Stimulated activated CD4-positive, alpha-beta T cell treated with anti-CD3 and anti-CD28 coated beads, Interleukin-4, amount 100 ng/mL, for 24 hours (primary cell): ENCODE data around the gene PUS3.

Experiments used
- DNase-seq: peaks from one replicate; pipeline ENCODE4 v3.0.0-alpha.2; 2020

PUS3 gene

DNA sequence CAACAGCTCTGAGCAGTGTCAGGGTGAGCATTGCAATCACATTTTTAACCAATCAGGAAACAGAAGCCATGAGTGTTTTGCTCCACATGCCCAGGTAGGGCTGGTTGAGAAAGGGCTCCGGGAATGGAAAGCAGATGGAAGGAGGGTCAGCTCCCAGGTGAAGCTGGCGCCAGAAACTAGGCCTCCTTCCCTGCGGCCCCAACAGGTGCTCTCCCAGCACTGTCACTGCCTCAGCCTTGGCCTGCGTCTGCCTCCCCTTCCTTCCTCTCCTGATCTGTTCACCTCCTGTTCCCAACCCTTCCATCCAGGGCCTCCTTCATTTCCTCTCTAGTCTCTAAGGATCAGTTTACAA, 38.2 kb upstream of the PUS3 start:
- no peak for DNase-seq

DNA sequence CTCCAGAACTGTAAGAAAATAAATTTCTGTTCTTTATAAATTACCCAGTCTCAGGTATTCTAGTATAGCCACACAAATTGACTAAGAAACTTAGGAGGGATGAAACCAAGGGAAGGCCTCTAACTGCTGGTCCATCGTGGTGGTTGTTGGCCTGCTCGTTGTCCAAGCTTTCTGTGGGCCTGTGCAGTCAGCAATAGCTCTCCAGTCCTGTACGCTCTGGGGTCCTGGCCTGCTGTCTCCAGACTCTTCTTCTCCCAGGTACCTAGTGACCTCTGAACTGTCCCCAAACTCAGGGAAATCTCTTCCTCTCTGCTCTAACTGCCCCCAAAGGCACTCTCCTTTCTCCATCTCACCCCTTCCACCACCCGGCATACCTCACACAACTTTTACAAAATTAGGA, 37.1 kb upstream of the PUS3 start:
- DNase-seq: no peak

DNA sequence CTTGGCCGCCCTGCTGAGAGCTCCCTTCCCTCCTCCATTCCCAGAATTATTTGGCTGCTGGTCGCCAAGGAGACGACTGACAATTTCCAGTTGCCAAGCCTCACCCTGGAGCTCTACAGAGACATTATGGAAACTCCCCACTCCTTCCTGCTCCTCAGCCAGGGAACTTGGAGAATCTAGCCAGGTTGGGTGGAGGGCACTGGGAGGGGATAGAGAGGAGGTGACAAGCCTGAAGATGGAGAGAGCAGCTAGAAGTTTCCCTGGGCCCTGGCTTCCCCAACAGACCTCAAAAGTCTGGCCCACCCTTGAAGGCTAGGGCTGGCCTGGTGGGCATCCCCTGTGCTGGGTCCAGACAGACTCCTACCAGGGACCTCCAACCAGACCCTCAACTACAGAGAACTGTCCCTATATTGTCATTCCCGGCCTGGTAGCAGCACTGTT, 36.1 kb upstream of the PUS3 start:
- no peak for DNase-seq

DNA sequence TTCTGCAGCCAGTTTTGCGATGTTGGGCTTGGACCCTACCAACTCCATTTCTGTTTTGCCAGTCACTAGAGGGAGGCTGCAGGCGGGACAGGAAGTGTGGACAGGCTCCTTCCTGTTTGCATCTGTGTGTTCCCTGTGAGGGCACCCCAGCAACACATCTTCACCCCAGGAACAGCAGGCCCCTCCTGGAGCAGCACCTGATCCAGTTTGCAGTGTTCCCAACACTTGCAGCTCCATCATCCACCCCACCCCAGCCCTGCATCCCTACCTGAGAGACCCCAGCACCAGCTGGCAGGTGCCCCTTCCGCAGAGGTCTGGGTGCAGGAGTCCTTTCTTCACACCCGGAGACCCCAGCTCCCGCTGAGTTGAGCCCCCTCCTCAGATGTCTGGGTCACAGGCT, 35.4 kb upstream of the PUS3 start:
- no peak for DNase-seq

DNA sequence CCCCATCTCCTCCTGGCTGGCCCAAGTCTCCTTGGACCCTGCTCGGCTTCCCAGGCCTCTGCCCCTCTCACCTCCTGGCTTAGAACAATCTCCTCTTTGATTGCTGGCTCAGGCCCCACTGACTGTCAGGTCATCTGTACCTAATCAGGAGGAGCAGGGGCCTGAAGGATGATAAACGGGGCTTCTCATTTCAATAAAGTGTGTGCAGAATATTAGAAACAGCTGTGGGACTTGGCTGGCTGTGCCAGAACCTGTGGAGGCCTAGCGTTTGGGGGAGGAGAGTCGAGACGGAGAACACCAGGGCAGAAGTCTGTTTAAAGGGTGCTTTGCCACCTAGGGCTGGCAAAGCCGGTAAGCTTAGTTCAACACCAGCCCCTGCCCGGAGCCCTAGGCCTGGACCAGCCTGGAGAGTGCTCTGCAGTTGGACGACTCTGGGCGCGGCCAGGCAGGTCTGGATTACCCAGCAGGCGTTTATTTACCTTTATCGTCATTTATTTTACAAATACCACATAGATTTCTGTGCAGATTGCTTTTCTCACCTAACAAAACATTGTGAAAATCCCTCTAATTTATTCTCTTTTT, 32.7 kb upstream of the PUS3 start:
- no peak for DNase-seq

DNA sequence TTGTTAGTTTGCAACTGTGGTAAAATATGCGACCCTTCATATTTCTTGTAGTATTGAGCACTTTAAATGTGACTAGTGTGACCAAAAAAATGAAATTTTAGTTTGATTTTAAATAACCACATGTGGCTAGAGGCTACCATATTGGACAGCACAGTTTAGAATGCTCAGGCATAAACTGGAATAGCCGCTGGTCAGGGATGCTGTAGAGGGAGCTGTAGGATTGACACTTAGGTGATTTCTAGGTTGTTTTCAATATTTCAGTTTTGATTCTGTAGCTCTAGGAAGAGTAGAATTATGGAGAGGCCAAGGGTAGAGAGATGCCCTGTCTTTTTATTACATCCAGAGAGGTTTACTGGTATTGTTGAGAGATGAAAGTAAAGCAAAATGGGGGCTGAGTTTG, 32.0 kb upstream of the PUS3 start:
- DNase-seq: no peak

DNA sequence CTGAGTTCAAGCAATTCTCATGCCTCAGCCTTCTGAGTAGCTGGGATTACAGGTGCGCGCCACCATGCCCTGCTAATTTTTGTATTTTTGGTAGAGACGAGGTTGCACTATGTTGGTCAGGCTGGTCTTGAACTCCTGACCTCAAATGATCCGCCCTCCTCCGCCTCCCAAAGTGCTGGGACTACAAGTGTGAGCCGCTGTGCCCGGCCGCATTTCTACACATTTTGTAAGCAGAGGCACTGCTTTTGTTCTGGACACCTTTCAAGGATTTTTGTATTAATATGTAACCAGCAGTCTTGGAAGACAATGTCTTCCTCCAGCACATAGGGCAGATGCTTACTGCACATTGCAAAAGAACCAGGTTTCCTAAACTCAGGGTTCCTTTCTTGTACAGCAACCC, 31.5 kb upstream of the PUS3 start:
- no peak for DNase-seq

DNA sequence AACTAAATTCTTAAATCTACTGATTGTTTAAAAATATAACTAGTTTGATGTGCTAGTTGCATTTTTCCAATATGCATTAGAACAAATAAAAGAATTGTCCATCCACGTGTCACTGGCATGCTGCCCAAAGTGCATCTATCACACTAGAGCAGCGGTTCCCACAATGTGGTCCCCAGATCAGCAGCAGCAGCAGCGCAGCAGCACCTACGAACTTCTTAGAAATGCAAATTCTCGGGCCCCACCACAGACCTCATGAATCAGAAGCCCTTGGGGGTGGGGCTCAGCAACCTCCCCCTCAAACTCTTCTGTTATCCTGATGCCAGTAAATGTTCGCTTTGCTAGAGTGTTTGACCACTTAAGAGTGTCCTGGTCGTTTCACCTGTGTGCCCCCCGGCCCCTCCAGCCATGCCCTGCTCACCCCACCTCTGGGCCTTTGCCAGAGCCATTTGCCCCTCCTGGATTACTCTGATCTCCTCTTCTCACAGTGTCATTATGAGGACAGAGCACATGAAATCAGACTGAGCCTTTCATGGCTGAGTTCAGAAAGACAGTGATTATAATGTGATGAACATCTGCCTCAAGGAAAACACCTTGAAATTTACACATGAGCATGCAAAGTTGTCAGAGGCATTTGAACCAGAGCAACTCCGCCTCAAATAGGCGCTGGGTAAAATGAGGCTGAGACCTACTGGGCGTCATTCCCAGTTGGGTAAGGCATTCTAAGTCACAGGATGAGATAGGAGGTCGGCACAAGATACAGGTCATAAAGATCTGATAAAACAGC, 30.2 kb upstream of the PUS3 start:
- no peak for DNase-seq

DNA sequence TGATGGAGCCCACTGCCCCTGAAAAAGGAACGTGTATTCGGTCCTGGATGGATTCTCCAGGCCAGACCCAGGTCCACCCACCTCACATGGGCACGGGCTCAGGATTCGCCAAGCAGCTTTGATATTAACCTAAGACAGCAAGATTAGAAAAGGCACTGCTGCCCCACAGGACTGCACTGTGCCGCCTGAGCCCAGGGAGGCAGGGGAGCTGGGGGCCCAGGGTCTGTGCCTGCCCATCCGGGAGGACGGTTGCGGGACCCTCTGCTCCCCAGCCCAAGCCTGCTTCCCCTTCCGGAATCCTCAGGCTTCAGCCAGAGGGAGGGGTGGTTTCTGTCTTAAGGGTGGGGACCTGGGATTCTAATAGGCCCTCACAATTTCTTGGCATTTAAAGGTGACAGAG, 29.3 kb upstream of the PUS3 start:
- DNase-seq: no peak

DNA sequence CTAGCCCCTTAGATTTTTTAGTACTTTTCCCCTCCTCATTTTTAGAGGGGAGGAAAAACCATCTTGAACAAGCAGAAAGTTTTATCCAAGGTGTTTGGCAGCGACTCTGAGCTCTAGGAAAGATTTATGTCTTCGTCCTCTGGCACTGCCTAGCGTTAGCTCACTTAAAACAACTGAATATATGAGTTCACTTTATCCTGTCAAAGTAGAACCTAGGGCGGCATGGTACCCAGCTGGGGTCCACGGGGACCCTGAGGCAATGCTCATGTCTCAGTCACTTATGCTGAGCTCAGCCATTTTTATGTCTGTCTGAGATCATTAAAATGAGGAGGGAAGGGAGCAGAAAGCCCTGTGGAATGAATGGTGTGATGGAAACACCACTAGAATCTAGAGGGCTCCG, 28.7 kb upstream of the PUS3 start:
- DNase-seq: no peak

DNA sequence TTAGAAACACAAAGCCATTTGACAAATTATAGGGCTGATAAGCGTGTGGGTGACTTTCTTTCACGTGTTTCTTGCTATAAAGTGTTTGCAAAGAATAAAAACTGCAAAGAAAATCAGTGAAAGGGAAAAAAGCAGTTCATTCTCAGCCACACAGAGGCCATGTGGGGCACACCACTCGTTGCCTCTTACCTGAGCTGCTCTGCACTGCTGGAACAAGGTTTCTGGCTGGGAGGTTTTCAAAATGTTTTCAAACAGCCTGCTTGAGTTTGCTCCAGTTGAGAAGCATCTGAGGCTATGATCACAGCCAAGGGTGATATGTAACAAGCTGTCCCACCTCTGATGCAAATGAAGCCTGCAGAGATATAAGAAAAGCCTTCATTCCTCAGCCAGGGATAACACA, 28.1 kb upstream of the PUS3 start:
- no peak for DNase-seq

DNA sequence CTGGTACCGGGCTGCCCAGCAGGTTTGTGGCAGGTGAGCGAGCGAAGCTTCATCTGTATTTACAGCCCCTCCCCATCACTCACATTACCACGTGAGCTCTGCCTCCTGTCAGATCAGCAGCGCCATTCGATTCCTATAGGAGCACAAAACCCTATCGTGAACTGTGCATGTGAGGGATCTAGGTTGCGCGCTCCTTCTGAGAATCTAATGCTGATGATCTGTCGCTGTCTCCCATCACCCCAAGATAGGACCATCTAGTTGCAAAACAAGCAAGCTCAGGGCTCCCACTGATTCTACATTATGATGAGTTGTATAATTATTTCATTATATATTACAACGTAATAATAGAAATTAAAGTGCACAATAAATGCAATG, 27.1 kb upstream of the PUS3 start:
- no peak for DNase-seq

DNA sequence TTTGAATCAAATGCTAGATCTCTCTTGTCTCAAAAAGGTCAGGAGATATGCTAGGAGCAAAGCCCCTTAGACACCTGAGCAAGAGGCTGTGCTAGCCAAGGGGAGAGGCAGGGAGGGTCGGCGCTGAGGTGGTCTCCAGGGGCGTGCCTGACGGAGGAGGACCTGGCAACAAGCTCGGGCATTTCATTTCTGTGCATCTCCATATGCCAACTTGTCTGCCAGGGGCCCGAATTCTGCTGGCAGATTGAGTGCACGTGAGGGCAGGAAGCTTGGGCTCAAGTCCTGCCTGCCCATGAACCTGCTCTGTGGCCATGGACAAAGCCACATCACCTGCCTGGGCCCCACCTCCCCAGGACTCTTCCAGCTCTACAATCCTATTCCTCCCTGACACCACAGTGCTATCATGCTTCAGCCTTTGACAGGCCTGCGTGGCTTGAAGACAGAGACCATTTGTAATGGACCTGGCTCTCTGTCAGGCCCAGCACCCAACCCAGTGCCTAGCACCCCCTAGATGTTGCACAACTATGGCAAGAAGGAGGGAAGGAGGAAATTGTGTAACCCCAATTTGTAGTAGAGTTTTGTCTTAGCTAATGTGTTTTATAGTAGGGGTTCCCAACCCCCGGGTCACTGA, 26.6 kb upstream of the PUS3 start:
- DNase-seq: no peak

DNA sequence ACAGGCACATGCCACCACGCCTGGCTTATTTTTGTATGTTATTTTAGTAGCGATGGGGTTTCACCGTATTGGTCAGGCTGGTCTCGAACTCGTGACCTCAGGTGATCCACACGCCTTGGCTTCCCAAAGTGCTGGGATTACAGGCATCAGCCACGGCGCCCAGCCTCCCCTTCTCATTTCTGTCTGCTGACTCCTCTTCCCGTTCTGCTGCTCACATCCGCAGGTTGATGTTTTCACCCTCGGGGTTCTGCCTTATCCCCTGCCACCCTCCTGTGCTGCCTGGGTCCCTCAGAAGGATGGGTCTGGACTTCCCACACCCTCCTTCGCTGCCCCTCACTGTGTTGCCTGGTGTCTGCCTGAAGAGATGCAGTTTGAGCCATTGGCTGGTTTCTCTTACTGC, 23.7 kb upstream of the PUS3 start:
- no peak for DNase-seq

DNA sequence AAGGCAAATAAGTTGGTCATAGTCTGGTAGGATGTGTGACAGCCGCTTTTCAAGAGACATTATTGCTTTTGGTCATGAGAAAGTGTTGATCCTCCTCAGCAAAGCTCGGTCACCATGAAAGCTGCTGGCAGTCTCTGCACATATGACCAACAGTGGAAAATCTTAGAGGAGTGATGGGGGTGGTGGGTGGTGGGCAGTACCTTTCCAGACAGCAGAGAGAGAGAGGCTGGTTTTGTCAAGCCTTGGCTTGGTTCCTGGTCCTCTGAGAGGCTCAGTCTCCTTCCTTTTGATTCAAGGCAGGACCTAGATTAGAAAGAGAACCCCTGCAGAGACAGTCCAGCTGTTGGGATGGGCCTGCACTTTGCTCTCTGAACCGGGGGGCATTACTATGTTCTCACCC, 22.8 kb upstream of the PUS3 start:
- no peak for DNase-seq

DNA sequence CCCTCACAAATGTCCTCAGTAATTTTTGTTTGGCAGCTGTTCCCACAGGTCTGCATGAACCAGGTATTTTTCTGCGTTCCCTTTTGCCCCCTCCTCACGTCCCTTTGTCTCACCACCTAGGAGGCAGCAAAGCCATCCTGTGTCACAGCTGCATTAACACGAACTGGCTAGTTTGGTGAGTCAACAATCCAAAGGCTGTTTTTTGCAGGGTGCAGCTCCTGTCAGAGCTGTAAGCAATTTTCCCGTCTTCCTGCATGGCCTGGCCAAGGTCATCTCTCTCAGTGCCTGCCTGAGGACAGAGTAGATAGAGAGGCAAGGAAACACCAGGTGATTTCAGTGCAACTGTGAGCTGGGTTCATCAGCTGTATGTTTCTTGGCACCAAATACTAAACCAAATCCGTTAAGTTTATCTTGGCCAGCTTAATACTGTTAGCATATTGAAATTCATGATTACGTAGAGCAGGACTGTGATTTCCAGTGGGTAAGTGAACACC, 22.3 kb upstream of the PUS3 start:
- no peak for DNase-seq

DNA sequence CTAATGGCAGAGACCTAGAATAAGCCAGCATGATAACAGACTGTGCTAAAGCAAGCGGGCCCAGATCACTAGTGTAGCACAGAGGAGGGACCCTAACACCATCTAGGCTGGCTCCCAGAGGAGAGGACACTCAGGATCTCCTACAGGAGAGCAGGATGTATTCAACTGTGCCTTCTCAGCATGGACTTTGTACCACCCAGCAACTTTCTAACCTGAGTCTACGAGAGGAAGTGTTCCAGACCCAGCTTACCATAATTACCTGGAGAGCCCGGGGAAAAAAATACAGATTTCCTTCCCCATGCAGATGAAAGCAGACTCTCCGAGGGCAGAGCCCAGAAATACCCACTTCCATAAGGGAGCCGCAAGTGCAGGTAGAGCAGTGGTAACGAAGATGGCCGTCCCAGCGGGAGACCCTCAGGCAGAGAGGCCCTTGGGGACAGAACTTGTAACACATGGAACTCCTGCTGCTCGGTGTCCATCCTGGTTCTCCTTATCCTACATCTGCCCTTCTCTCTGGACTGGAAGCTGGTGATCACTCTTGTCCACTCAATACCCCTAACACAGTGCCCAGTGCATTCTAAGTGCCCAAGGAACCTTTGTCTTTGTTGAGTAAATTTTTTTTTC, 21.5 kb upstream of the PUS3 start:
- no peak for DNase-seq

DNA sequence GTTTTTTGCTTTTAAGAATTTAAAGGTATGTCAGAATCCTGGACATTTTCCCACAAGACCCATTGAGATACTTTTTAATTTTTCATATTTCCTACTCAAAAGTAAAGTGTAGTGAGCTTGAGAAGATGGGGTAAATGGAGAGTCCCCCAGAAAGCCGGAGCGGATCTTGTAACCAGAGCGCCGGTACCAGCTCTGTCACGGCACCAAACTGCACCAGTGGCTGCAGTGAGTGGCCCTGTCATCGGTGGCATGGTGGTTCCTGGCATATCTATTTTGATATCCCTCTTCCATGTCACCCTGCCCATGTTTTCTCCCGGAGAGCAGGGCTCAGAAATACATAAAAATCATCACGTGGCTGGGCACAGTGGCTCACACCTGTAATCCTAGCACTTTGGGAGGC, 20.6 kb upstream of the PUS3 start:
- no peak for DNase-seq

DNA sequence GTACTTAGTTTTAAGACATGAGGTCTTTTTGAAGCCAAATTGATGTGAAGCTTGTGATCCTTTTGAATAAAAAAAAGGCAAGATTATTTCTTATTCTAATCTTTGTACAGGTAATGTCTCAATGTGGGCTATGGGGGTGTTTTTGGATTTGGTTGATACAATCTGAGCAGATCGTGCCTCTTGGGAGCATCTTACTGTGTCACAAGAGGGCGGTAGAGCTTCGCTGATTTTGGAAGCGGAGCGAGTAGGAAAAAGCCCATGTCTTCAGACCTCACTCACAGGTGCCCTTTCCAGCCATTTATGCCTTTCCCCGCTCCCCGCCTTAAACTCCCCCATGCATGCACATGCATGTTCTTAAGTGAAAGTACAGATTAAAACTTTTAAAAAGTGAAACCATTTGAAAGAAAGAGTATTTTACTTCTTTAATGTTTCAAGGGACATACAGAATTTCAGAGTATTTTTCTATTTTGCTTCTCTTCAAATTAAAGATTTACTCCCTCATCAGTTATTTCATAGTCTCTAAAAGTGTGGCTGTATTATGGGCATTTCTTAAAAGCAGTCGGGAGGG, 20.1 kb upstream of the PUS3 start:
- DNase-seq: peak; percentile 57

DNA sequence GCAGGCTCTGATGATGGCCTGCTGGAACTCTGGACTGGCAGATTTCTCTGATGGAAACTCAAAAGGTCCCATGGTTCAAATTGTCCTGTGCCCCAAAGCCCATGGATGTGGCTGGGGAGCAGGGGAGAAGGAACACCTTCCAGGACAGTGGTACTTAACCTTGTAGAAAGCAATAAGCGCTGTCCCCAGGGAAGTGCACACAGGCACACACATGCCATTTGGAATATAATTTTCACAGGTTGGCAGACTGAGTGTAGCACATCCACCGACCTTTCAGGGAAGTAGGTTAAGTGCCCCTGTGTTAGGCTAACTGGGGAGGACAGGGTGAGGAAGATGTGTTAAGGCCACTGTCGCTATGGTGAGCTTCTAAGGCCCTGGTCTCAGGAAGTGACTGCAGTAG, 19.1 kb upstream of the PUS3 start:
- DNase-seq: no peak

DNA sequence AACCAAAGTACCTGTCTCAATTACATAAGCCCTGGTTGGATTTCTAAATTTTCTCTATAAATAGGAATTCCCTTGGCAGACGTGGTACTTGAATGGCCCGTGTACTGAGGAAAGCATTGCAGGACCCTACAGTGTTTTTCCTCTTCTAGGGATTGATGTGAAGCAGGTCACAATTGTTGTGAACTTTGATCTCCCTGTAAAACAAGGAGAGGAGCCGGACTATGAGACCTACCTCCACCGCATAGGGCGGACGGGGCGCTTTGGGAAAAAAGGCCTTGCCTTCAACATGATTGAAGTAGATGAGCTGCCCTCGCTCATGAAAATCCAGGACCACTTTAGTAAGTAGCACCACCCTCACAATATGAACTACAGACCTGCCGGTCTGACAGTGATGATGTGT, 18.0 kb upstream of the PUS3 start:
- no peak for DNase-seq

DNA sequence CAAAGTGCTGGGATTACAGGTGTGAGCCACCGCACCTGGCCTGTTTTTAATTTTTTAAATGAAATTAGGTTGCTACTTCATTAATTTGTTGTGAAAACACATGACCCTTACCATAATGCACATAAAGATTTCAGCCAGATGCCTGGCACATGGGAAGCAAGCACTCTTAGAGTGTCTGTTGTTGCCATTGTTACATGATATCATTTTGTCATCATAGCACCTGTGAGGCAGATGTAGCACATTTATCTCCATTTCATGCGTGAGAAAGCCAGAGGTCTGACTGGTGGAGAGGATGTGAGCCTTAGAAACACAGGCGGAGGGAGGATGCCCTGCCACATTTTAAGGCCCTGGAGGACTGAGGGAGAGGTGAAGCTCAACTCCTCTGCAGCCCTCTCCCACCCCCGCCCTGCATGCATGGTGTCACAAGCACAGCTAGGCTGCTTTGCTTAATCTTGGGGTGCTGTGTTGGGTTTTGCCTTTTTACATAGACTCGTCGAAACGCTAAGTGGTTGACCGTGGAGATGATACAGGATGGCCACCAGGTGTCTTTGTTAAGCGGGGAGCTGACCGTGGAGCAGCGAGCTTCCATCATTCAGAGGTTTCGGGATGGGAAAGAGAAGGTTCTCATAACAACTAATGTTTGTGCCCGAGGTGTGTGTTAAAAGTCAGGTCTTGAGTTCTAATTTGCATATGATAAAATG, 15.3 kb upstream of the PUS3 start:
- no peak for DNase-seq

DNA sequence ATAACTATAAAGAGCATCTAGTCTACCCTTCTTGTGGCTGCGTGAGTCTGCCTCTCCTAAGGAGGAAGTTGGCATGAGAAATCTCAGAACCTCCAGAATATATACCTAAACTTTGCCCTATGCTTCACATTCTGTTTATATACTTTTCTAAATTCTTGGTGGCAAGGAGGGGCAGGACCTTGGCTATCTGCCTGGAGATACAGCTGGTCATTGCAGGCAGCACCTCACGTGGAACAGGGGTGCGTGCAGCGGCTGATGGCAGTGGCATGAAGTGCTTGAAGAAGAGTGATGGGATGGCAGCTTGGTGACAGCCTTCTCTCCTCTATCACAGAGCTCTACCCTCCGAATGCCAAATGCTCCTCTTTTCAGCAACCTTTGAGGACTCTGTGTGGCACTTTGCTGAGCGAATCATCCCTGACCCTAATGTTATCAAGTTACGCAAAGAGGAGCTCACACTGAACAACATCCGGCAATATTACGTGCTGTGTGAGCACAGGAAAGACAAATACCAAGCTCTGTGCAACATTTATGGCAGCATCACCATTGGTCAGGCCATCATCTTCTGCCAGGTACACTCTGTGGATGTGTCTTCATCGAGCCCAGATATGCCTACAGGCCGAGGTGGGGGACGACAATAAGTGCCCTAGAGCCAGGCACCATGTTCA, 13.8 kb upstream of the PUS3 start:
- DNase-seq: no peak
